Measurements from ENCODE around the gene CLK3. TPM values are rescaled to one million over a fixed set of nuclear protein-coding genes. Genes with fewer than 3 reads are reported as not detected.
"Not testable (repeated sequence)": the region's sequence is repeated elsewhere in the genome, so short reads cannot be mapped to it uniquely, and the experiment has no call there.

CLK3 gene
- total RNA-seq, 1 donor from 2014 or later: 75.5 TPM

GRCh38 chr15:74657846-74658245, 42.2 kb downstream of the CLK3 start:
- Histone ChIP-seq H3K36me3 (peaks cover 7% of the 10 kb centered on the region), H3K27me3 (ENCODE audit: low read depth) (no peaks in the 10 kb centered on the region), H3K4me3 (no peak overlapping the region), H3K27ac (no peak overlapping the region), H3K9me3 (no peaks in the 10 kb centered on the region), H3K4me1 (peaks cover 45% of the 10 kb centered on the region)
- ATAC-seq: no peak
- intact Hi-C loops (cut with DNase I): no loop called here
- no peak for DNase-seq
- TF ChIP-seq CTCF (IDR thresholded peaks at IDR 0.05): no peak

- H3K4me1 ChIP-seq: peaks cover 57% of the 10 kb centered on the region
- DNase-seq; intact Hi-C loops (cut with DNase I): not testable (repeated sequence)
These were observed 45.6 kb downstream of the CLK3 start for GRCh38 chr15:74661280-74661679.

GRCh38 chr15:74662064-74662860, 46.6 kb downstream of the CLK3 start:
- intact Hi-C loops (cut with DNase I): no loop called here
- DNase-seq (no peak), ATAC-seq (no peak)
- Histone ChIP-seq H3K36me3 (no peaks in the 10 kb centered on the region), H3K27ac (peak overlapping the region; percentile 29), H3K4me1 (peaks cover 54% of the 10 kb centered on the region), H3K27me3 (ENCODE audit: low read depth) (no peaks in the 10 kb centered on the region), H3K9me3 (no peaks in the 10 kb centered on the region), H3K4me3 (no peak overlapping the region)
- TF ChIP-seq CTCF (IDR thresholded peaks at IDR 0.05): no peak

More at GRCh38 chr15:74661280-74661679, 45.6 kb downstream of the CLK3 start:
- H3K27me3 ChIP-seq (ENCODE audit: low read depth); ATAC-seq; H3K36me3 ChIP-seq; H3K27ac ChIP-seq; H3K9me3 ChIP-seq; H3K4me3 ChIP-seq: not testable (repeated sequence)

GRCh38 chr15:74663303-74664027, 47.8 kb downstream of the CLK3 start:
- H3K36me3 ChIP-seq: peaks cover 3% of the 10 kb centered on the region
- intact Hi-C loops (cut with DNase I): no loop called here
- no peak for TF ChIP-seq CTCF (IDR thresholded peaks at IDR 0.05)
- ATAC-seq: no peak
- no peak for DNase-seq
- no peaks in the 10 kb centered on the region for H3K27me3 ChIP-seq (ENCODE audit: low read depth)
- peak overlapping the region; percentile 67 for H3K27ac ChIP-seq
- H3K9me3 ChIP-seq: no peaks in the 10 kb centered on the region
- H3K4me3 ChIP-seq: no peak overlapping the region
- peaks cover 45% of the 10 kb centered on the region for H3K4me1 ChIP-seq

- TF ChIP-seq CTCF (IDR thresholded peaks at IDR 0.05): no peak
- Histone ChIP-seq H3K4me3 (no peak overlapping the region), H3K4me1 (peaks cover 45% of the 10 kb centered on the region), H3K9me3 (no peaks in the 10 kb centered on the region), H3K27me3 (ENCODE audit: low read depth) (no peaks in the 10 kb centered on the region), H3K36me3 (peaks cover 7% of the 10 kb centered on the region), H3K27ac (peak overlapping the region; percentile 67)
- intact Hi-C loops (cut with DNase I): no loop called here
- DNase-seq: peak; percentile 74
- peak; percentile 92 to 94 for ATAC-seq
These were observed 48.5 kb downstream of the CLK3 start for GRCh38 chr15:74664028-74664616.
